ENCODE results near the gene ZW10. TPM values are rescaled to one million over a fixed set of nuclear protein-coding genes. Genes with fewer than 3 reads are reported as not detected.
"Not testable (repeated sequence)": the region's sequence is repeated elsewhere in the genome, so short reads cannot be mapped to it uniquely, and the experiment has no call there.

Gene ZW10
- total and polyA plus RNA-seq, 2 donors from 2014 or later: 6.7 to 11.0 TPM

- Histone ChIP-seq H3K9me3 (ENCODE audit: control insufficient read depth in 2 of 3, insufficient read depth in 1 of 3, low read length in 3 of 3) (no peaks in the 10 kb centered on the region), H3K27me3 (ENCODE audit: control insufficient read depth, insufficient read depth, low read length) (no peaks in the 10 kb centered on the region), H3K4me1 (ENCODE audit: control insufficient read depth in 2 of 3, insufficient read depth in 2 of 3, low read depth in 1 of 3, low read length in 3 of 3) (no peaks in the 10 kb centered on the region), H3K4me3 (ENCODE audit: low read length in 3 of 3) (no peak overlapping the region), H3K36me3 (ENCODE audit: control insufficient read depth in 2 of 3, insufficient read depth in 3 of 3, low read length in 3 of 3) (no peaks in the 10 kb centered on the region), H3K27ac (ENCODE audit: low read depth in 2 of 2, low read length in 2 of 2) (no peak overlapping the region), H3K9ac (ENCODE audit: low read length in 3 of 3) (no peak overlapping the region)
- TF ChIP-seq CTCF (IDR thresholded peaks at IDR 0.05; ENCODE audit: borderline replicate concordance, extremely low read depth, insufficient read depth): no peak
- FAIRE-seq (no peak), DNase-seq (no peak)
- intact Hi-C loops (cut with DNase I): loop anchor here (10.0 kb wide), 1 partner anchor 418 kb away; no protein-coding TSS in a partner anchor
Measured at GRCh38 chr11:113722934-113723333, 50.6 kb downstream of the ZW10 start.

DNA sequence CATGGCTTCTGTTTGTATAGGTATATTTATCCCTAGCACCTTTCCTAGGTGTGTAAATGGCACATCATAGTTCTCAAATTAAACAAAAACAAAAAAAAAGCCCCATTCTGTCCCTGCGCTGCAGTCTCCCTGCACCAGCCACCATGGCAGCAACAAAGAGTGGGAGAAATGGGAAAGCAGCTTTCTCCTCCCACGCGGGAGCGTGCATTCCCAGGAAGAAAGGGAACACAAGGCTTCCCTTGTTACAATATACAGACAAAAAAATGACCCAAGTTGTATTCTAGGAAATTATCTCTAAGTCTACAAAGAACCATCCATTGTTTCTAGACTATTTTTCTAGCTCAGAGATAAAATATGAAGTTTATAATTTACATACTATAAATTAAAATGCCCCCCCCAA is 51.3 kb downstream of the ZW10 start:
- Histone ChIP-seq H3K4me1 (ENCODE audit: control insufficient read depth in 2 of 3, insufficient read depth in 2 of 3, low read depth in 1 of 3, low read length in 3 of 3) (no peaks in the 10 kb centered on the region), H3K27ac (ENCODE audit: low read depth in 2 of 2, low read length in 2 of 2) (no peak overlapping the region), H3K27me3 (ENCODE audit: control insufficient read depth, insufficient read depth, low read length) (no peaks in the 10 kb centered on the region), H3K36me3 (ENCODE audit: control insufficient read depth in 2 of 3, insufficient read depth in 3 of 3, low read length in 3 of 3) (no peaks in the 10 kb centered on the region), H3K4me3 (ENCODE audit: low read length in 3 of 3) (no peak overlapping the region), H3K9ac (ENCODE audit: low read length in 3 of 3) (no peak overlapping the region), H3K9me3 (ENCODE audit: control insufficient read depth in 2 of 3, insufficient read depth in 1 of 3, low read length in 3 of 3) (no peaks in the 10 kb centered on the region)
- no peak for TF ChIP-seq CTCF (IDR thresholded peaks at IDR 0.05; ENCODE audit: borderline replicate concordance, extremely low read depth, insufficient read depth)
- no peak for FAIRE-seq
- intact Hi-C loops (cut with DNase I): loop anchor here (10.0 kb wide), 1 partner anchor 417 kb away; no protein-coding TSS in a partner anchor
- peak in 1 of 5 donors; percentile 7 for DNase-seq

DNA sequence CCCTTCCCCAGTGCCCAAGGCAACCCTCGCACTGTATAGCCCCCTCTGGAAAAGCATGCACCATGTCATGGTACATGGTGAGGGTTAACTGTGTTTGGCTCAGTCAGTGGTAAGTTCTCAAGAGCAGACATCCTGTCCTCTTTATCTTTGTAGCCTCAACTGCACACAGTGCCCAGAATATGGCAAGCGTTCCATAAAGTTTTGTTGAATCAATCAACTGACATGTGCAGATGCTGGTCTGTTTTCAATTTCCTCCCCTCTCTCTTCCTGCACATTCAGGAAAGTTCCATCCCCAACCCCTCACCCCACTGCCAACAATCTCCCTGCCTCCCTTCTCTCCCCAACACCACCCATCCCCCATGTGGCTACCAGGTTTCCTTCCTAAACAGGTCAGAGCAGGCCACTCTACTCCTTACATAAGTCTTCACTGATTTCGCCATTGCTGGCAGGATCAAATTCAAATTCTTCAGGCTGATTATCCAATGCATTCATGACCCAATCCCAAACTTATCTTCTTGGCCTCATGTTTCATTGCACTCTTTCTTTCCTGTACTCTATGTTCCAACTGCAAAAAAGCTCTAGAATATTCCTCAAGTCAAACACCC is 51.9 kb downstream of the ZW10 start:
- Histone ChIP-seq H3K4me3 (ENCODE audit: low read length in 3 of 3) (no peak overlapping the region), H3K27me3 (ENCODE audit: control insufficient read depth, insufficient read depth, low read length) (no peaks in the 10 kb centered on the region), H3K36me3 (ENCODE audit: control insufficient read depth in 2 of 3, insufficient read depth in 3 of 3, low read length in 3 of 3) (no peaks in the 10 kb centered on the region), H3K4me1 (ENCODE audit: control insufficient read depth in 2 of 3, insufficient read depth in 2 of 3, low read depth in 1 of 3, low read length in 3 of 3) (no peaks in the 10 kb centered on the region), H3K9me3 (ENCODE audit: control insufficient read depth in 2 of 3, insufficient read depth in 1 of 3, low read length in 3 of 3) (no peaks in the 10 kb centered on the region), H3K27ac (ENCODE audit: low read depth in 2 of 2, low read length in 2 of 2) (no peak overlapping the region), H3K9ac (ENCODE audit: low read length in 3 of 3) (no peak overlapping the region)
- DNase-seq (no peak), FAIRE-seq (no peak)
- intact Hi-C loops (cut with DNase I): loop anchor here (10.0 kb wide), 1 partner anchor 417 kb away; no protein-coding TSS in a partner anchor
- TF ChIP-seq CTCF (IDR thresholded peaks at IDR 0.05; ENCODE audit: borderline replicate concordance, extremely low read depth, insufficient read depth): no peak

DNA sequence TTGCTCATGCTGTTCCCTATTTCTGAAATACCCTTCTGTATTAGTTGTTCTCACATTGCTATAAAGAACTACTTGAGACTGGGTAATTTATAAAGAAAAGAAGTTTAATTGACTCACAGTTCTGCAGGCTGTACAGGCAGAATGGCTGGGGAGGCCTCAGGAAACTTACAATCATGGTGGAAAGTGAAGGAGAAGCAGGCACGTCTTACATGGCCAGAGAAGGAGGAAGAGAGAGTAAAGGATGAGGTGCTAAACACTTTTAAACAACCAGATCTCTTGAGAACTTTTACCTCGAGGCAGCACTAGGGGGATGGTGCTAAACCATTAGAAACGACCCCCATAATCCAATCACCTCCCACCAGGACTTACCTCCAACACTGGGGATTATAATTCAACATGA is 53.0 kb downstream of the ZW10 start:
- H3K27me3 ChIP-seq (ENCODE audit: control insufficient read depth, insufficient read depth, low read length); H3K27ac ChIP-seq (ENCODE audit: low read depth in 2 of 2, low read length in 2 of 2); H3K4me3 ChIP-seq (ENCODE audit: low read length in 3 of 3); H3K4me1 ChIP-seq (ENCODE audit: control insufficient read depth in 2 of 3, insufficient read depth in 2 of 3, low read depth in 1 of 3, low read length in 3 of 3); FAIRE-seq; DNase-seq; H3K36me3 ChIP-seq (ENCODE audit: control insufficient read depth in 2 of 3, insufficient read depth in 3 of 3, low read length in 3 of 3); H3K9ac ChIP-seq (ENCODE audit: low read length in 3 of 3); H3K9me3 ChIP-seq (ENCODE audit: control insufficient read depth in 2 of 3, insufficient read depth in 1 of 3, low read length in 3 of 3): not testable (repeated sequence)
- intact Hi-C loops (cut with DNase I): loop anchor here (10.0 kb wide), 1 partner anchor 416 kb away; no protein-coding TSS in a partner anchor
